GM19035 (cell line): ENCODE results near the gene OR6C70.
"Not testable (repeated sequence)": the region's sequence is repeated elsewhere in the genome, so short reads cannot be mapped to it uniquely, and the experiment has no call there.

Source experiments
- ATAC-seq: cut with Tn5 transposase; IDR thresholded peaks from one replicate; pipeline ENCODE4 v1.9.1; 2021; ENCODE audit not compliant: unreplicated experiment

The OR6C70 gene

DNA sequence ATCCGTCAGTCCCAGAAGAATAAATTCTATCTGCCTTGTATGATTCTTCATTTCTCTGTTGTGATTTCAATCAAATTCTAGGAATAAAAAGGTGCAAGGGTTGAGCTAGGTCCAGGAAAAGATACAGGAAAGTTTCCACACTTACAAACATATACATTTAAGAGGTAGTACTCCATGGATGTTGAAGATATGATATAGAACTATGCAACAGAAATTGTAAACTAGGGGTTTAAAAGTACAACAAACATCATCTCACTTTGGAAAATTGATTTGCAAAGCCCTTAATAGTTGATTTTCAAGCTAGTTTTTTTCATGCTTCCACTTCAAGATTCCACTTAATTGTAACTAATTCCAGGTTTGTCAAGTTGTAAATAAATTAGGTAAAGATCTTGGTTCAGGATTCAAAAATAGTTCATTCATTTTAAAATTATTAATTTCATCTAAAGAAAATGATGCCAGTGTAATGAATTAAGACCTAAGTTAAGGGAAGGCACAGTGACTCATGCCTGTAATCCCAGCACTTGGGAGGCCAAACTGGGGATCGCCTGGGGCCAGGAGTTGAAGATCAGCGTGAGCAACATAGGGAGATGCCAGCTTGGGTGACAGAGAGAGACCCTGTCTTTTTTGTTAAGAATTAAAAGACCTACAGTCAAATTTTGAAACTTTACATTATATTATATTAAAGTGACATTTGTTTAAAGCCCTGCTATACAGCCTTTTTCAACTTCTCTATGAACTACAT, at the start of gene OR6C70:
Gene OR6C70, minus strand, starts transcription at position 51 of the 742 bp plus-strand sequence. Its CDS starts 0 bp downstream, at position 51.
- no peak for ATAC-seq

DNA sequence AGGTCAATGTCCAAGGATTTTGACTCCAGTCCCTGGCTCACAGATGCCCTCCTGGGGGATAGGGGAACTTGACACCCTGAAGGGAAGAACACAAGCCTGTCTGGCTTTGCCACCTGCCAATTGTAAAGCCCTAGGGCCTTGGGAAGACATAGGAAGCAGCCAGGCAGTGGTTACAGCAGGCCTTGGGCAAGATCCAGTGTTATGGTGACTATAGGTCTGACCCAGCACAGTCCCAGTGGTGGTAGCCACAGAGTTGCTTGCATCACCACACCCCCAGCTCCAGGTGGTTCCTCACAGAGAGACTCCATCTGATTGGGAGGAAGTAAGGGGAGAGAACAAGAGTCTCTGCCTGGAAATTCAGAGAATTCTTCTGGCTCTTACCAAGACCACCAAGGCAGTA, 46.5 kb upstream of the OR6C70 start:
- ATAC-seq = no peak

DNA sequence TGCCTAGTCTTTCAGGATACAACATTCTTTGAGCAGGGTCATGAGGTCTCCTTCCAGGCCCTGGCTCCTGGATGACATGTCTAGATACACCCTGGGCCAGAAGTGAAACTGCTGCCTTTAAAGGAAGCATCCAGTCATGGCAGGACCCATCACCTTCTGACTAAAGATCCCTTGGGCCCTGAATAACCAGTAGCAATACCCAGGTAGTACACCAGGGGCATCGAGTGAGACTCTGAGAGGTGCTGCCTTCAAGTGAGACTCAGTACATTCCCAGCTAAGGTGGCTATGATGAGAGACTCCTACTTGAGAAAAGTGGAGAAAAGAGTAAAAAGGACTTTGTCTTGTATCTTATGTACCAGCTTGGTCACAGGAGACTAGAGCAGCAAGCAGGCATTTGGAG, 45.8 kb upstream of the OR6C70 start:
- ATAC-seq = no peak

DNA sequence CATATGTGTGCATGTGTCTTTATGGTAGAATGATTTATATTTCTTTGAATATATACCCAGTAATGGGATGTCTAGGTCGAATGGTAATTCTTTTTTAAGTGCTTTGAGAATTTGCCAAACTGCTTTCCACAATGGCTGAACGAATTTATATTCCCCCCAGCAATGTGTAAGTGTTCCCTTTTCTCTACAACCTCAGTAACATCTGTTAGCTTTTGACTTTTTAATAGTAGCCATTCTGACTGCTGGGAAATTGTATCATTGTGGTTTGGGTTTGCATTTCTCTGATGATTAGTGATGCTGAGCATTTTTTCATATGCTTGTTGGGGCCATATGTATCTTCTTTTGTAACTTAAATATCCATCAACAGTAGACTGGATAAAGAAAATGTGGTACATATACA, 31.7 kb upstream of the OR6C70 start:
- no peak for ATAC-seq

DNA sequence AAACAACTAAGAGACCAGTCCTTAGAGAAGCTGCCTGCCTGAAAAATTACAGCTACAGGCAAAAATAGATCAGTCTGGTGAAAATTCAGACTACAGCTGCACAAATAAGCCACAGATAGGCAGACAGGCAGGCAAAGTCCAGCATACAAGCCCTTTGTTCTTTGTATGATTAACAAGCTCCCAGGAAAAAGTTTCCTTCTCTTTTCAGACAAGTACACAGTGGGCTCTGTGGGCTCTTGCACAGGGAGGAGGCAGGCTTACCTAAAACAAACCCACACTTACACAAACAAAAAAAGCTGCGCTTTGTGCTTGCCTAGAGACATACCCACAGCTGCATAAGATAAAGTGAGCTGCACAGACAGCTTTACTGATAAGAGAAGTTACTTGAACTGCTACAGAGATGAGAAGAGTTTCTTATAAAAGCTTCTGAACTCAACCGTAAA, 29.9 kb upstream of the OR6C70 start:
- no peak for ATAC-seq

DNA sequence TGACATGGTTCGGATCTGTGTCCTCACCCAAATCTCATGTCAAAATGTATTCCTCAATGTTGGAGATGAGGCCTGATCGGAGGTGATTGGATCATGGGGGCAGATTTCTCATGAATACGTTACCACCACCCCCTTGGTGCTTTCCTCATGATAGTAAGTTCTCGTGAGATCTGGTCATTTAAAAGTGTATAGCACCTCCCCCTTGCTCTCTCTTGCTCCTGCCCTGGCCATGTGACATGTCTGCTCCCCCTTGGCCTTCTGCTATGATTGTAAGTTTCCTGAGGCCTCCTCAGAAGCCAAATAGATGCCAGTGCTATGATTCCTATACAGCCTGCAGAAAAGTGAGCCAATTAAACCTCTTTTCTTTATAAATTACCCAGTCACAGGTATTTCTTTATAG, 29.3 kb upstream of the OR6C70 start:
- no peak for ATAC-seq

DNA sequence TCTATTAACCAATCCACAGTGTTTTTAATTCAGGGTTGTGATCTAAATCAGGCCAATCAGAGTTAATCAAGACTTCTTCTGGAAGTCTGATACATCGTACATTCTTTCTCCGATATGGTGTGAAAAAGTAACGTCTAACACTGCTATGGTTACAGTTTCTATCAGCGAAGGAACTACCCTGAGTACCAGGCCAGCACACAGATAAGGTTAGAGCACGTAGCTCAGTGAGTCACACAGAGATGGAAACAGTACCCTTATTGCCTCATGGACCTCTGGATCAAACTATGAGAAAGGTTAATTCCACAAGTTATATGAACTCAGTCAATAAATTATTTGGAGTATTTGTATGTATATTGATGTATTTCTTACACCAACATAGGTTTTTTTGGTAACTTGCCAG, 25.6 kb upstream of the OR6C70 start:
- ATAC-seq = no peak

DNA sequence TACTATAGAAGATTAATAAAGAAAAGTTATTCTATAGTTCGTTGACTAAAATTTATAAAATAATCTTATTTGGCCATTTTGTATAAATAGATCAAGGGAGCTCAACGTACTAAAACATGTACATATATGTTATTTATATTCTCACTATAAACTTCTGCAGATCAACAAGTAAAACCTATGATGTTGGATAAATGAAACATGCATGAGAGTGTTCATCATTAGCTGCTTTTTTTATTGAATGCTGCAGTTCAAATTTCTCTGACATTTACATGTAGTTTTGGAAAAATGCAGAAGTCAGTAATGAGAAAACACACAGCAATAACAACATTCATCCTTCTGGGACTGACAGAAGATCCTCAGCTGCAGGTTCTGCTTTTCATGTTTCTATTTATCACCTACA, 22.1 kb upstream of the OR6C70 start, which contains the start of gene OR6C68:
Gene OR6C68, plus strand, starts transcription at position 301 of the 400 bp plus-strand sequence. Its CDS starts 0 bp downstream, at position 301.
- no peak for ATAC-seq

DNA sequence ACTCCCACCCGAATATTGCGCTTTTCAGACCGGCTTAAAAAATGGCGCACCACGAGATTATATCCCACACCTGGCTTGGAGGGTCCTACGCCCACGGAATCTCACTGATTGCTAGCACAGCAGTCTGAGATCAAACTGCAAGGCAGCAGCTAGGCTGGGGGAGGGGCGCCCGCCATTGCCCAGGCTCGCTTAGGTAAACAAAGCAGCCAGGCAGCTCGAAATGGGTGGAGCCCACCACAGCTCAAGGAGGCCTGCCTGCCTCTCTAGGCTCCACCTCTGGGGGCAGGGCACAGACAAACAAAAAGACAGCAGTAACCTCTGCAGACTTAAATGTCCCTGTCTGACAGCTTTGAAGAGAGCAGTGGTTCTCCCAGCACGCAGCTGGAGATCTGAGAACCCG, 14.3 kb upstream of the OR6C70 start:
- ATAC-seq = not testable (repeated sequence)

DNA sequence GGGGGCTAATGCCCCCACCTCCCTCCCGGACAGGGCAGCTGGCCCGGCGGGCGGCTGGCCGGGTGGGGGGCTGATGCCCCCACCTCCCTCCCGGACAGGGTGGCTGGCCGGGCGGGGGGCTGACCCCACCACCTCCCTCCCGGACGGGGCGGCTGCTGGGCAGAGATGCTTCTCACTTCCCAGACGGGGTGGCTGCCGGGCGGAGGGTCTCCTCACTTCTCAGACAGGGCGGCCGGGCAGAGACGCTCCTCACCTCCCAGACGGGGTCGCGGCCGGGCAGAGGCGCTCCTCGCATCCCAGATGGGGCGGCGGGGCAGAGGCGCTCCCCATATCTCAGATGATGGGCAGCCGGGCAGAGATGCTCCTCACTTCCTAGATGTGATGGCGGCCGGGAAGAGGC, 9.2 kb upstream of the OR6C70 start:
- not testable (repeated sequence) for ATAC-seq

DNA sequence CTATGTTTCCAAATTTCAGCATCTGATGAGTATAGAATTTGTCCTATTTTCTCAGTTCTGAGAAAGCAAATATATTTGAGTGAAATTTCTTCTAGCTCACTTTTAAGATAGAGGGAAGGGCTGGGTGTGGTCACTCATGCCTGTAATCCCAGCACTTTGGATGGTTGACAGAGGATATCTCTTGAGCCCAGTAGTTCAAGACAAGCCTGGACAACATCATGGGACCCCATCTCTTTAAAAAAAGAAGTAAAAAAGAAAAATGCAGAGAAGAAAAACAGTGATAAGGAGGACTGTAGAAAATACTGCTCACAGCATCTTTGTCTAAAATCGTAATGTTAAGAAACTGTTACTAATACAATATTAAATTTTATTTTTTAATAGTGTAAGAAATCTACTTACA, 2.3 kb upstream of the OR6C70 start:
- no peak for ATAC-seq

DNA sequence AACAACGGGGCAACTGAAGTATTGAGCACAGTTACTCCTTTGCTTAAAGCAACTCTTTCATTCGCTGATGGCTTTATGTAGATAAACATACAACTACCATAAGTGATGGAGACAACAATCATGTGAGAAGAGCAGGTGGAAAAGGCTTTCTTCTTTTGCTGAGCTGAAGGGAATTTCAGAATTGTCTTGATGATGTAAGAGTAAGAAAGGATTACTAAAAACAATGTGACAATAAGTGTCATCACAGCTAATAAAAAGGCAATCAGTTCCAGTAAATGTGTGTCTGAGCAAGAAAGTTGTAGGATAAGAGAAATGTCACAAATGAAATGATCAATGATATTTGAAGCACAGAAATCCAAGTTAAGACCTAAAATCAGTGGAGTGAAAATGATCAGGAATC, 647 bp downstream of the OR6C70 start:
- no peak for ATAC-seq

DNA sequence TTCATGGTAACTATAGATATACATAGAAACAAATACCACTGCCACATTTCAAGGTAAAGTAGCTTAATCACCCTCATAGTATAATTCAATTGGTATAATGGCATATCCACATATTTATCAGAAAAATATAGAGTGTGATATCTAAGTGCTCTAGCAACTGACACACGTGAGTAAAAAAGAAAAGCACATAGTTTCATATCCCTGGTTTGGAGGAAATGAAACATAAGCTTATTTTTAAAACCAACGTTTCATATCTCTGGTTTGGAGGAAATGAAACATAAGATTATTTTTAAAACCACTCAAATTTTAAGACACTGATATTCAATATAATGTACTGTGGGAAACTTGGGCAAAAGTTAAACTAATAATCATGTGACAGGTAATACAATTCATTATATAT, 2.1 kb downstream of the OR6C70 start:
- no peak for ATAC-seq

DNA sequence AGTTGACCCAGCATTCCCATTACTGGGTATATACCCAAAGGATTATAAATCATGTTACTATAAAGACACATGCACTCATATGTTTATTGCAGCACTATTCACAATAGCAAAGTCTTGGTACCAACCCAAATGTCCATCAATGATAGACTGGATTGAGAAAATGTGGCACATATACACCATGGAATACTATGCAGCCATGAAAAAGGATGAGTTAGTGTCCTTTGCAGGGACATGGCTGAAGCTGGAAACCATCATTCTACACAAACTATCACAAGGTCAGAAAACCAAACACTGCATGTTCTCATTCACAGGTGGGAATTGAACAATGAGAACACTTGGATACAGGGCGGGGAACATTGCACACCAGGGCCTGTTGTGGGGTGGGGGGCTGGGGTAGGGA, 5.0 kb downstream of the OR6C70 start:
- not testable (repeated sequence) for ATAC-seq

DNA sequence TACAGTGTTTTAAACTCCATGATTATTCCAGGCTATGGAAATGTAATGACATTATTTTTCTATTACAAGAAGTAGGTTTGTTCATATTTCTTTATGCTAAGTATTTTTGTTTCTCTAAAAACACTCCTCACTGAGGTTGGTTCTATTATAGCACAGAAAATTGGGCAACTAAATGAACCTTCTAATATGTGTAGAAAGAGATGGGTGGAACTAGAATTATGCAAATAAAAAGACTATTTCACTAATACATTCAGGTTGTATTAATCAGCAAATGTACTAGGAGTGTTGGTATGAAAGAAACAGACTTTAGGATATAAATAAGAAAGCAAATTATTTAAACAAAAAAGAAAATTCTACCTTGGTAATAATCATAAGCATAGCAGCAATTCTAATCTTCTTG, 21.1 kb downstream of the OR6C70 start:
- no peak for ATAC-seq

DNA sequence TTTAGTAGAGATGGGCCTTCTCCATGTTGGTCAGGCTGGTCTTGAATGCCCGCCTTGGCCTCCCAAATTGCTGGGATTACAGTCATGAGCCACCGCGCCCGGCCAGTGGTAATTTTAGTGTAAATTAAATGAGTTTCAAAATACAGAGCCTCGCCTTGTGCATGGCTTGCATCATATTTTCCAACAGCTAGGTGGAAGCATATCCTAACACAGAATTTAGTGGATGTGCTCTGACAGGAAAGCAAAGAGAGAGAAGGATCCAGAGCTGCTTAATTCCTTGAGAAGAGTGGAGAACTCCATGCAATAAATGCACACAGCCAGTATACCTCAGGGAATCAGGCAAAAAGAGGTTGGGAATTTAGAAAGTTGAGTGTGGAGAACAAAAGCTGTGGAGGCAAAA, 23.6 kb downstream of the OR6C70 start:
- ATAC-seq = no peak

DNA sequence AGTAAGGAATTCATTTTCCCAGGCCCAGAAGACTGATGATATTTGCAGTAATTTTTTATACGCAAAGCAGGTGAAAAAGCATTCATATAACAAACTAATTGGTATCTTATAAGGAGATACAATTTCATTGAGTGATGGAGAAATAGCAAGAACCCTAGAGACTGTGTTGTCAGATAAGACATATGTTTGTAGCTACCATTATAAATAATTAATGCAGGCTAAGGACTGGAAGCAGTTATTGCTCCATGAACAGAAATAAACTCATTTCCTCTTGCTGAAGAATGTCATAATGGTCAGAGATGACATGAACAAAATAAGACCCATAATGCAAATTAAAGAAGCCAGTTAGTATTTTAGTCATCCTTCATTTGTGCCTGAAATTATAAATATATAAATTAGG, 24.6 kb downstream of the OR6C70 start:
- no peak for ATAC-seq

DNA sequence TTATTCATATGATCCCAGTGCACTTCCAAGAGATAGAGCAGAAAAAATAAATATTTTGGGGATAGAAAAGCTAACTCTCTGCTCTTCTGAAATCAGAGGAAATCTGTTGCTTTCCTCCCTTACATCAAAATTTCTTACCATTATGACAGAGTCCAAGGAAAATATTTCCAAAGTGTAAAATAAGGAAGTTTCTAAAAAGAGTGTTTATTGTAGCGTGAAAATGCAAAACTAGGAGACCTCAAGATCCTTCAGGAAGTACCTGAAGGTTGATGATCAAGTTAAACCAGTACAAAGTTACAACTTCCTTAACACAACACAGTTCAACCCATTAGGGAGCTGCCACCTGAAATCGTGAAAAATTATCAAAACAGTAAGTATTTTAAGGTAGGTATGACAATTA, 26.2 kb downstream of the OR6C70 start, which contains the start of gene OR6C2:
Gene OR6C2, plus strand, starts transcription at position 301 of the 400 bp plus-strand sequence. CDS start 8,138 bp downstream, outside the sequence.
- no peak for ATAC-seq

DNA sequence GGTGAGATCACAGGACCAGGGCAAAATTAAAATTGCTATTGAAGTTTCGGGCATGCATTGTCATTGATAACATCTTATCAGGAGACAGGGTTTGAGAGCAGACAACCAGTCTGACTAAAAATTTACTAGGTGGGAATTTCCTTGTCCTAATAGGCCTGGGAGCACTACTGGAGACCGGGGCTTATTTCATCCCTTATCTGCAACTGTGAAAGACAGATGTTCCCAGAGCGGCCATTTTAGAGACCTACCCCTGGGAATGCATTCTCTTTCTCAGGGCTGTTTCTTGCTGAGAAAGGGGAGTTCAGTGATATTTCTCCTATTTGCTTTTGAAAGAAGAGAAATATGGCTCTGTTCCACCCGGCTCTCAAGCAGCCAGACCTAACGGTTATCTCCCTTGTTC, 28.7 kb downstream of the OR6C70 start:
- ATAC-seq = not testable (repeated sequence)

DNA sequence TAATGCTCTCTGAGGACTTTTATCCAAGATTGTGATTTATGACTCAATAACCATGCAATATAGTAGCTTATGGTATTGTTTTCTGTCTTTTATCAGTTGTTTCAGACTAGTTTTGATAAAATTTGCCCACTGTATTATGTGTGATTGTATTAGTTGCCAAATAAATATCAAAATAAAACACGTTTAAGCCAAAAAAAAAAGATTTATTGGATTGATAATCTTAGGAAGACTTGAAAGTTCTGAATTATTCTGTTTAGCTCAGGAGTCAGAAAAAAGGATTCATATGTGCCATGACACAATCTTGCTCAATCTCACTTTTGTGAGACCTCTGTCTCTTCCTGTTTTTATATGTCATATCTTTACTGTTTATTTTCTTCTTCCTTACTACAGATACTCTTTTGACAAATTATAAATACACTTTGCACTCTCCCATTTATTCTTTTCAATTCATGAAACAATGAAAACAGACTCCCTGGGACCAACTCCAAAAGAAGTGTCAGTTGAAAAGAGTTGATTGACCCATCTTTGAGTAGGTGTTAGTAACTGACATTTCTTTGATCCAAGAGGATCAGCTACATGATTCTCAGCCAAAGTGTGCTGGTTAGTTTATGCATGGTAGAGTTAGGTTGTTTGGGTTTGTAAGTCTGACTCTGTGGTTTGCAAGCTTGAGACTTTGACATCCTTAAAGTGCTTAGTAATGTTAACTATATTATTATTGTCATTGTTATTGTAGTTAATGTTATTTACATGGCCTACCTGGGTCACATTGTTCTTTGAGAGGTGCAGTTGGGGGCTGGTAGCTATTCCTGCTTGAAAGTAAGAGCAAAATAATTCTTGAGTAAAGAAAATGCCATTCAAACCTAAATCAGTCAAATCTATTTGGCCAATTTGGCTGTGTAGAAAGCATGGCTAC, 41.4 kb downstream of the OR6C70 start:
- ATAC-seq = no peak

DNA sequence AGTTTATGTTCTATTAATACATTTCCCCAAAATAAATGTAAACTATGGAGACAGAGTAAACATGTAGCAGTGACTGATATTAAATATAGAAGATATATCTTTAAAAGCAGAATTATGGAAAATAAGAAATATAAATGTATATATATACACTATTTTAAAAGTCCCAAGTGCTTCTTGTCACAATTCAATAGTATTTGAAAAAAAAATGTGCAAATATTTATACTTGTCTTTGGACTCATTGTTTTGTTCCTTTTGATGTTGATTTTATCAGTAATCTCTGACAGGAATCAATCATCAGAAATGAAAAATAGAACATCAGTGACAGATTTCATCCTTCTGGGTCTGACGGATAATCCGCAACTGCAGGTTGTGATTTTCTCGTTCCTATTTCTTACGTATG, 44.0 kb downstream of the OR6C70 start, which contains the start of gene OR6C76:
Gene OR6C76, plus strand, starts transcription at position 301 of the 400 bp plus-strand sequence. Its CDS starts 0 bp downstream, at position 301.
- no peak for ATAC-seq
